Stomach smooth muscle (tissue), 2 donors: ENCODE results near the gene GCFC2.
"Not testable (repeated sequence)": the region's sequence is repeated elsewhere in the genome, so short reads cannot be mapped to it uniquely, and the experiment has no call there.

Source experiments
- H3K27ac ChIP-seq: one replicate; pipeline ENCODE4 v1.7.0; 2013; ENCODE audit warnings: mild to moderate bottlenecking, low read length, inconsistent platforms
- H3K27me3 ChIP-seq, 2 donors: one replicate each; pipeline ENCODE4 v1.7.0; 2013; ENCODE audit warnings: low read length in 2 of 2; ENCODE audit not compliant: insufficient read depth in 2 of 2, control insufficient read depth in 1 of 2
- H3K36me3 ChIP-seq, 2 donors: one replicate each; pipeline ENCODE4 v1.7.0; 2013; ENCODE audit warnings: low read length in 2 of 2; ENCODE audit not compliant: control insufficient read depth in 2 of 2, insufficient read depth in 2 of 2
- H3K4me1 ChIP-seq: one replicate; pipeline ENCODE4 v1.7.0; 2013; ENCODE audit warnings: low read length; ENCODE audit not compliant: control insufficient read depth, insufficient read depth
- H3K4me3 ChIP-seq, 2 donors: one replicate each; pipeline ENCODE4 v1.7.0; 2013; ENCODE audit warnings: low read length in 2 of 2
- H3K9ac ChIP-seq, 2 donors: one replicate each; pipeline ENCODE4 v1.7.0; 2013; ENCODE audit warnings: low read length in 2 of 2, mild to moderate bottlenecking in 1 of 2
- H3K9me3 ChIP-seq, 2 donors: one replicate each; pipeline ENCODE4 v1.7.0; 2013; ENCODE audit warnings: low read length in 2 of 2; ENCODE audit not compliant: control insufficient read depth in 2 of 2
- donor health status: healthy.
- donor health status: Pancreatic carcinoma.

The GCFC2 gene

DNA sequence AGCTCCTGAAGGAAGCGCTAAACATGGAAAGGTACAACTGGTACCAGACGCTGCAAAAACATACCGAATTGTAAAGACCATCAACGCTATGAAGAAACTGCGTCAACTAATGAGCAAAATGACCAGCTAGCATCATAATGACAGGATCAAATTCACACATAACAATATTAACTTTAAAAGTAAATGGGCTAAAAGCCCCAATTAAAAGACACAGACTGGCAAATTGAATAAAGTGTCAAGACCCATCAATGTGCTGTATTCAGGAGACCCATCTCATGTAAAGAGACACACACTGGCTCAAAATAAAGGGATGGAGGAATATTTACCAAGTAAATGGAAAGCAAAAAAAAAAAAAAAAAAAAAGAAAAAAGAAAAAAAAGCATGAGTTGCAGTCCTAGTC, 27.3 kb downstream of the GCFC2 start:
- H3K4me1 ChIP-seq, H3K9ac ChIP-seq, H3K4me3 ChIP-seq, H3K27ac ChIP-seq, H3K9me3 ChIP-seq, H3K27me3 ChIP-seq: not testable (repeated sequence)
- H3K36me3 ChIP-seq, result peaks cover 16 to 19% of the 10 kb centered on the region in 2 donors

DNA sequence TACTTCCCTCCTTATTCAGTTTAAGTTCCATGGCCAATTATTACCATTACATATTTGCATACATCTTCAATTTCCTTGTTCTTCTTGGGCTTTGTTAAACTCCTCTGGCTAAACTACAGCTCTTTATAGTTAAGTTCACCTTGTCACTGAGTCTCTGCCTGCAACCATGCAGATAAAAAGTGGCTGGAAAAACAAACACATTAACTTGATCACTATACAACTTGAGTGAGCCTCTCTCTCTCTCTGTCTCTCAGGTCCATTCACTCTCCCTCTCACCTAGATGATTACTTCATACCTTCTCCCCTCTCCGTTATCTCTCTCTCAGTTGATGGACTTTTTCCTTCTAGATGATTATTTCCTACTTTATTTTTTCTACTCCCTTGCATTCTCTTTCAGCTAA, 30.3 kb downstream of the GCFC2 start:
- Histone ChIP-seq H3K9me3 (no peaks in the 10 kb centered on the region), H3K27ac (no peak overlapping the region), H3K27me3 (no peaks in the 10 kb centered on the region), H3K9ac (no peak overlapping the region), H3K36me3 (peaks cover 0 to 12% of the 10 kb centered on the region in 2 donors), H3K4me1 (no peaks in the 10 kb centered on the region), H3K4me3 (no peak overlapping the region)

DNA sequence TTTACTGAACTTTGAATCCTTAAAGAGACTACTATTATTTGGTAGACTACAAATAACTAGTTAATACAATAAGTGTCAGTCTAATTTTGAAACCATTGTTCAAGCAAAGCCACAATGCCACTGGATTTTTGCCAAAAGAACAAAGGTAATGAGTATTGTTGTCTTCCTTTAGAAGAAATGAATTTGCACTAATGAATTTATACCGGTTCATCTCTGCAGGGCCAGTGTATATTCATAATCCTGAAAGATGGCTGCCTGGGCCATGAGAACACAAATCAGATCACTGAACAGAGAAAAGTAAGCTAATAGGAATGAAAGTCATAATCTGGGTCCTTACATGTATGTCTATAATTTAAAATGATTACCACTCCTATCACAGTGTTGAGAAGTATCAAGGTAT, 31.2 kb downstream of the GCFC2 start:
- no peaks in the 10 kb centered on the region for H3K9me3 ChIP-seq
- H3K27ac ChIP-seq, result no peak overlapping the region
- H3K27me3 ChIP-seq, result no peaks in the 10 kb centered on the region
- no peaks in the 10 kb centered on the region for H3K4me1 ChIP-seq
- H3K36me3 ChIP-seq, result peaks cover 0 to 11% of the 10 kb centered on the region in 2 donors
- no peak overlapping the region for H3K4me3 ChIP-seq
- H3K9ac ChIP-seq, result no peak overlapping the region

DNA sequence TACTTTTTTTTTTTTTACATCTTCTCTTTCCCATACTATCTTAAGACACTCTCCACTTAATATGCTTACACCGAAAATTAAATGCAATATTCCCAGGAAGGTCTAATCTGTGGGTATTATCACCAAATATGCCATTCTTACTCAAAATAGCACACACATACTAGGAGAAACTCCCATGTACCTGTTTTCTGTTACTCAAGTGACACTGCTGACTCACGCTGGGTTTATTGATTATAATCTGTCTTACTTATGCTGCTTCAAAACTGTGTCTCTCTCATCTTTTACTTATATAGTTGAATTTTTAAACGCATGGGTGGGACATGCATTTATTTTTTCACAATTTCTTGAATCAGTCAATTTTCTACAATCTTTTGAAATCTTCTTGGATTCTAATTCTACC, 34.3 kb downstream of the GCFC2 start:
- Histone ChIP-seq H3K4me1 (no peaks in the 10 kb centered on the region), H3K27ac (no peak overlapping the region), H3K4me3 (no peak overlapping the region), H3K9ac (no peak overlapping the region), H3K9me3 (no peaks in the 10 kb centered on the region), H3K36me3 (peaks cover 0 to 9% of the 10 kb centered on the region in 2 donors), H3K27me3 (no peaks in the 10 kb centered on the region)

DNA sequence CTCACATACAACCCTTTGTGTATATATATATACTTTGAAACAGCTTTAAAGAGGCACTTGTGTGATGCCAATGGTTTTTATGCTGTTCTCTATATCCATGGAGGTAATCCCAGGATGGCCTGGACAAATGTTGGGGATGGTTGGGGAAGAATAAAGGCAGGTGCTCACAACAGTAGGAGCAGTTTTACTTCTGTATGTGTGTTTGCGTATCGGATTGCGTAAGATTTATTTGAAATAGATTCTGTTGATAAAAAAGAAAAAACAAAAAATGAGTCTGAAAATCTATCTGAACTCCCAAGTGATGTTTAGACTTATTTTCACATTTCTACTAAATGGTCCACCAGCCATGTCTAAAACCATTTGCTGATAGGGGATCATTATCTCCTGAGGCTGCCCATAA, 34.8 kb downstream of the GCFC2 start:
- Histone ChIP-seq H3K4me1 (no peaks in the 10 kb centered on the region), H3K4me3 (no peak overlapping the region), H3K27me3 (no peaks in the 10 kb centered on the region), H3K27ac (no peak overlapping the region), H3K36me3 (peaks cover 0 to 6% of the 10 kb centered on the region in 2 donors), H3K9ac (no peak overlapping the region), H3K9me3 (no peaks in the 10 kb centered on the region)

DNA sequence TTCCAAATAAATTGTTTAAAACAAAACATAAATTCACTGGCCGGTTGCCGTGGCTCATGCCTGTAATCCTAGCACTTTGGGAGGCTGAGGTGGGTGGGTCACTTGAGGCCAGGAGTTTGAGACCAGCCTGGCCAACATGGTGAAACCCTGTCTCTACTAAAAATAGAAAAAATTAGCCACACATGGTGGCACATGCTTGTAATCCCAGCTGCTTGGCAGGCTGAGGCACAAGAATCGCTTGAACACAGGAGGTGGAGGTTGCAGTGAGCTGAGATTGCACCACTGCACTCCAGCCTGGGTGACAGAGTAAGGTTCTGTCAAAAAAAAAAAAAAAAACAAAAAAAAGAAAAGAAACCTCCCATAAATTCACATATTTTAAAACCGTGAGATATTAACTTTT, 35.3 kb downstream of the GCFC2 start:
- H3K9ac ChIP-seq, H3K4me3 ChIP-seq: not testable (repeated sequence)

DNA sequence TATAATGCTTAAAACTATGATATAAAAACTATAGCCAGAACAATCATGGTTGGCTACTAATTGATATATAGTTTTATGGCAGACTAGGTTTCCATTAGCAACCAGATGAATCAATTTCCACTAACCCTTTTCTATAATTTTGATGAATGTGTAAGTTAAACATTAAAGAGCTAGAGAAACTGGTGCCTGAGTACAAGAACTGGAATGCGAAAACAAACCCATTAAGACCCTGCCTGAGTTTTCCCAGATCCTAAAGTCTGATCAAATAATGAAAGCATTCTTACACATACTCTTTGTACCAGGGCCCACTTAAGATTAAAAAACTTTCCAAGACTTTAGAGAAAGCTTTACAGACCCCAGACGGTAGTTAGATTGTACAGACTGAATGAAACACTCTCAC, 42.8 kb downstream of the GCFC2 start:
- peaks cover 0 to 9% of the 10 kb centered on the region in 2 donors for H3K36me3 ChIP-seq
- no peak overlapping the region for H3K4me3 ChIP-seq
- H3K4me1 ChIP-seq, result no peaks in the 10 kb centered on the region
- H3K9me3 ChIP-seq, result no peaks in the 10 kb centered on the region
- no peaks in the 10 kb centered on the region for H3K27me3 ChIP-seq
- no peak overlapping the region for H3K27ac ChIP-seq
- no peak overlapping the region for H3K9ac ChIP-seq

More for the DNA sequence above, 35.3 kb downstream of the GCFC2 start:
- H3K36me3 ChIP-seq, H3K27me3 ChIP-seq, H3K4me1 ChIP-seq, H3K27ac ChIP-seq, H3K9me3 ChIP-seq: not testable (repeated sequence)

DNA sequence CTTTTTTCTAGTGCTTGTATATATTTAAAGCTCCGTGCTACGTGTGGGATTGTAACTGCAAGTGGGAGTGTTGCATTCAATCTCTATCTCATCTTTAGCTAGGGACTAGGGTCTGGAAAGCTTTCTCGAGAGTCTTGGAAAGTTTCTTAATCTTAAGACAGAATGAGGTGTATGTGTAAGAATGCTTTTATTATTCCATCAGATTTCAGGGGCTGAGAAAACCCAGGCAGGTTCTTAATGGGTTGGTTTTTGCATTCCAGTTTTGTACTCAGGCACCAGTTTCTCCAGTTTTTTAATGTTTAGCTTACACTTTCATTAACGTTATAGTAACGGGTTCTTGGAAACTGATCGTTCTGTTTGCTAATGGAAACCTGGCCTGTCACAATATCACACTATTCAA, 43.8 kb downstream of the GCFC2 start:
- Histone ChIP-seq H3K27me3 (no peaks in the 10 kb centered on the region), H3K27ac (no peak overlapping the region), H3K9me3 (no peaks in the 10 kb centered on the region), H3K36me3 (peaks cover 0 to 9% of the 10 kb centered on the region in 2 donors), H3K4me3 (no peak overlapping the region), H3K4me1 (no peaks in the 10 kb centered on the region), H3K9ac (no peak overlapping the region)

DNA sequence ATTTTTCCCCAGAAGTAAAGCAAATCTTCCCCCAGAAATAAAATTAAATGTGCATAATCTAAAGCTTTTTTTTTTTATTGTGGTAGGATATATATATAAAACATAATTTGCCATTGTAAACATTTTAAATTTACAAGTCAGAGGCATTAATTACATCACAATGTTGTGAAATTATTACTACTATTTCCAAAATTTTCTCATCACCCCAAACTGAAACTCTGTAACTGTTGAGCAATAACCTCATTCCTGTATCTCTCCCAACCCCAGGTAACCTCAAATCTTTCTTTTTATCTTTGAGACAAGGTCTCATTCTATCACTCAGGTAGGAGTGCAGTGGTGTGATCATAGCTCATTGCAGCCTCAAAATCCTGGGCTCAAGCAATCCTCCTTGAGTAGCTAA, 52.9 kb downstream of the GCFC2 start:
- Histone ChIP-seq H3K9ac (no peak overlapping the region), H3K9me3 (no peaks in the 10 kb centered on the region), H3K4me1 (no peaks in the 10 kb centered on the region), H3K36me3 (peaks cover 24 to 31% of the 10 kb centered on the region in 2 donors), H3K27me3 (no peaks in the 10 kb centered on the region), H3K27ac (no peak overlapping the region), H3K4me3 (no peak overlapping the region)

DNA sequence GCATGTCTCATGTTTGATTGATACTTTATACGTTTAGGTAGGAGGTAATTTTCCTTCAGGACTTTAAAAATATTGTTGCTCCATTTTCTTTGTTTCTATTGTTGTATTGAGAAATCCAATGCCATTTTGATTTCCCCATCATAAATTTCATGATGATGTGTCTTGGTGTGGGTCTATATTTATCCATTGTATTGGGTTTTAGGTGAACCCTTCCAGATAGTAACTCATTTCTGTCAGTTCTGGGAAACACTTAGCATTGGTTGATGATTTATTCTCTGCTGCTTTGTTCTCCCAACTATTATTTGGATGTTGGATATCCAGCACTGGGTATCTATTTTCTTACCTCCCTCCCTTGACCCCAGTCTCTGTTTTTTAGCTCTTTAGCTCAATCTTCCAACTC, 54.2 kb downstream of the GCFC2 start:
- no peak overlapping the region for H3K27ac ChIP-seq
- H3K36me3 ChIP-seq, result peaks cover 33 to 36% of the 10 kb centered on the region in 2 donors

DNA sequence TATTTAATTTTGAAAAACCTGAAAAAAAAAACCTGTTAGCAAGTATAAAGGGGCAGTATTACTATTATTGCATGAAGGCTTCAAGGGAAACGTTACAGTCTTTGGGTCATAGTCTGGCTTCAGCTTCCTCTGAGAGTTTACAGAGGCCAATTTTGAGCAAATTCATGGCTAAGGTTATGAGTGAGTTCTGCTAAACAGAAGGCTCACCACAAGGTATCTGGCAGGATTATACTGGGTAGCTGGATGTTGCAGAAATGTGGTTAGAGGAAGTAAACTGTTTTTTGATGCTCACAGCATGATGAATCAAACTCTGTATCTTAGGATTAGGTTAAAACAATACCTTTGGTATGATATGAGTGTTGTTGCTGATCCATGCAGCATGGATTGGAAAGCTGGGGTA, 54.9 kb downstream of the GCFC2 start:
- H3K4me1 ChIP-seq, result no peaks in the 10 kb centered on the region
- H3K27ac ChIP-seq, result no peak overlapping the region
- no peak overlapping the region for H3K9ac ChIP-seq
- no peaks in the 10 kb centered on the region for H3K9me3 ChIP-seq
- H3K27me3 ChIP-seq, result no peaks in the 10 kb centered on the region
- no peak overlapping the region for H3K4me3 ChIP-seq
- peaks cover 35 to 36% of the 10 kb centered on the region in 2 donors for H3K36me3 ChIP-seq

More for the DNA sequence above, 54.2 kb downstream of the GCFC2 start:
- H3K4me3 ChIP-seq, result no peak overlapping the region
- H3K4me1 ChIP-seq, result no peaks in the 10 kb centered on the region
- no peak overlapping the region for H3K9ac ChIP-seq
- H3K27me3 ChIP-seq, result no peaks in the 10 kb centered on the region
- H3K9me3 ChIP-seq, result no peaks in the 10 kb centered on the region
